BJ (cell line): ENCODE results near the gene RABAC1. TPM values are rescaled to one million over a fixed set of nuclear protein-coding genes. Genes with fewer than 3 reads are reported as not detected.

Experiments
- CTCF ChIA-PET: fragments of 350-600 bp; formaldehyde crosslinking; extraction: SDS; loops from one replicate; lab custom pipeline; 2021; ENCODE audit warnings: antibody characterized with exemption, inconsistent platforms; lab: Yijun Ruan, JAX
- POLR2A ChIA-PET: fragments of 300-600 bp; sonication (Branson Sonifier 250); formaldehyde crosslinking; extraction: SDS; loops from one replicate; lab custom pipeline; 2021; ENCODE audit warnings: antibody characterized with exemption; lab: Charles Lee
- DNase-seq: peaks from one replicate; pipeline ENCODE4 v3.0.0-alpha.2; 2011; ENCODE audit warnings: low read depth
- H3K27me3 ChIP-seq: 2 replicates; pipeline ENCODE4 v1.6.0; 2011; ENCODE audit warnings: low read length; ENCODE audit not compliant: control insufficient read depth, insufficient read depth
- H3K36me3 ChIP-seq: 2 replicates; pipeline ENCODE4 v1.5.1; 2011; ENCODE audit warnings: low read length; ENCODE audit not compliant: control insufficient read depth, insufficient read depth
- H3K4me3 ChIP-seq: 2 replicates; pipeline ENCODE4 v1.5.1; 2011; ENCODE audit warnings: low read depth, mild to moderate bottlenecking, control low read depth, low read length
- CTCF ChIP-seq: IDR thresholded peaks from 2 replicates; pipeline ENCODE4 v1.5.1; 2011; ENCODE audit warnings: low read depth, mild to moderate bottlenecking, control low read depth, inconsistent platforms, low read length, moderate library complexity; ENCODE audit not compliant: insufficient read depth
- polyA plus RNA-seq: library from polyadenylated mRNA; depleted of rRNA; stranded (reverse); fragments of >200 nt; gene quantifications from 2 replicates; pipeline ENCODE4 v1.2.3, GENCODE V29; 2011

The RABAC1 gene
- polyA plus RNA-seq, 1 experiment: 361 TPM

GRCh38 chr19:41921577-41922576 lies 37.2 kb downstream of the RABAC1 start:
- Histone ChIP-seq H3K27me3 (peaks cover 44% of the 10 kb centered on the region), H3K4me3 (no peak overlapping the region), H3K36me3 (no peaks in the 10 kb centered on the region)
- POLR2A ChIA-PET: no interaction called here
- no peak for TF ChIP-seq CTCF
- no peak for DNase-seq
- CTCF ChIA-PET: no interaction called here

GRCh38 chr19:41920882-41921576 lies 38.1 kb downstream of the RABAC1 start:
- ChIA-PET POLR2A (no interaction called here), CTCF (no interaction called here)
- Histone ChIP-seq H3K4me3 (no peak overlapping the region), H3K27me3 (peaks cover 48% of the 10 kb centered on the region), H3K36me3 (no peaks in the 10 kb centered on the region)
- no peak for TF ChIP-seq CTCF
- no peak for DNase-seq

- Histone ChIP-seq H3K27me3 (peaks cover 48% of the 10 kb centered on the region), H3K4me3 (no peak overlapping the region), H3K36me3 (no peaks in the 10 kb centered on the region)
- TF ChIP-seq CTCF: no peak
- DNase-seq: no peak
- ChIA-PET POLR2A (no interaction called here), CTCF (interaction anchor here (1.1 kb wide), 1 partner anchor 11 kb away, joined by 3 read pairs; no protein-coding TSS in a partner anchor)
Observed at GRCh38 chr19:41919948-41920712, 39.0 kb downstream of the RABAC1 start.

- CTCF ChIA-PET: interaction anchor here (1.1 kb wide), 1 partner anchor 12 kb away, joined by 3 read pairs; no protein-coding TSS in a partner anchor
- no peaks in the 10 kb centered on the region for H3K36me3 ChIP-seq
- H3K4me3 ChIP-seq: no peak overlapping the region
- no peak for DNase-seq
- POLR2A ChIA-PET: no interaction called here
- no peak for TF ChIP-seq CTCF
- H3K27me3 ChIP-seq: peaks cover 45% of the 10 kb centered on the region
Observed at GRCh38 chr19:41918653-41919244, 40.4 kb downstream of the RABAC1 start.
